ENCODE data around the gene CUL7.

Gene CUL7

GRCh38 chr6:43053545-43054205 lies at the start of gene CUL7:
Gene CUL7, minus strand, starts transcription at chr6:43053851. Its CDS starts 1,063 bp downstream, at chr6:43052788.
- TF ChIP-seq CTCF (IDR thresholded peaks at IDR 0.05; ENCODE audit: low read depth, low read length) = no peak
- peak within 1 kb of the TSS; percentile 85 to 89 for H3K4me3 ChIP-seq (replicated peaks in 1 of 2; ENCODE audit: low read depth in 2 of 2, low read length in 2 of 2)
- peak; percentile 95 to 97 for DNase-seq (ENCODE audit: low read depth in 2 of 2)

- TF ChIP-seq CTCF (IDR thresholded peaks at IDR 0.05; ENCODE audit: low read depth, low read length) = no peak
- DNase-seq (ENCODE audit: low read depth in 2 of 2) = peak in 1 of 2 donors; percentile 58
These were observed 47.8 kb upstream of the CUL7 start for GRCh38 chr6:43101497-43101896.

GRCh38 chr6:43097502-43097901 lies 43.9 kb upstream of the CUL7 start:
- DNase-seq (ENCODE audit: low read depth in 2 of 2) = no peak
- no peak overlapping the region for H3K4me3 ChIP-seq (replicated peaks in 1 of 2; ENCODE audit: low read depth in 2 of 2, low read length in 2 of 2)
- TF ChIP-seq CTCF (IDR thresholded peaks at IDR 0.05; ENCODE audit: low read depth, low read length) = no peak

More at GRCh38 chr6:43101497-43101896, 47.8 kb upstream of the CUL7 start:
- no peak overlapping the region for H3K4me3 ChIP-seq (replicated peaks in 1 of 2; ENCODE audit: low read depth in 2 of 2, low read length in 2 of 2)

- H3K4me3 ChIP-seq (replicated peaks in 1 of 2; ENCODE audit: low read depth in 2 of 2, low read length in 2 of 2) = no peak overlapping the region
- TF ChIP-seq CTCF (IDR thresholded peaks at IDR 0.05; ENCODE audit: low read depth, low read length) = peak; percentile 15
- DNase-seq (ENCODE audit: low read depth in 2 of 2) = no peak
These were observed 43.4 kb upstream of the CUL7 start for GRCh38 chr6:43097098-43097489.

- peak; percentile 84 to 93 for DNase-seq (ENCODE audit: low read depth in 2 of 2)
- TF ChIP-seq CTCF (IDR thresholded peaks at IDR 0.05; ENCODE audit: low read depth, low read length) = no peak
- H3K4me3 ChIP-seq (replicated peaks in 1 of 2; ENCODE audit: low read depth in 2 of 2, low read length in 2 of 2) = no peak overlapping the region
These were observed 42.9 kb upstream of the CUL7 start for GRCh38 chr6:43096451-43097097.

- no peak for TF ChIP-seq CTCF (IDR thresholded peaks at IDR 0.05; ENCODE audit: low read depth, low read length)
- DNase-seq (ENCODE audit: low read depth in 2 of 2) = no peak
- H3K4me3 ChIP-seq (replicated peaks in 1 of 2; ENCODE audit: low read depth in 2 of 2, low read length in 2 of 2) = no peak overlapping the region
These were observed 42.3 kb upstream of the CUL7 start for GRCh38 chr6:43095939-43096338.

Data from cardiac fibroblast (primary cell).